HG03066 (cell line): Measurements from ENCODE around the gene TEX261.

Source experiments
- ATAC-seq: cut with Tn5 transposase; IDR thresholded peaks from one replicate; pipeline ENCODE4 v1.9.1; 2021; ENCODE audit warnings: low read depth; ENCODE audit not compliant: unreplicated experiment

The TEX261 gene

DNA sequence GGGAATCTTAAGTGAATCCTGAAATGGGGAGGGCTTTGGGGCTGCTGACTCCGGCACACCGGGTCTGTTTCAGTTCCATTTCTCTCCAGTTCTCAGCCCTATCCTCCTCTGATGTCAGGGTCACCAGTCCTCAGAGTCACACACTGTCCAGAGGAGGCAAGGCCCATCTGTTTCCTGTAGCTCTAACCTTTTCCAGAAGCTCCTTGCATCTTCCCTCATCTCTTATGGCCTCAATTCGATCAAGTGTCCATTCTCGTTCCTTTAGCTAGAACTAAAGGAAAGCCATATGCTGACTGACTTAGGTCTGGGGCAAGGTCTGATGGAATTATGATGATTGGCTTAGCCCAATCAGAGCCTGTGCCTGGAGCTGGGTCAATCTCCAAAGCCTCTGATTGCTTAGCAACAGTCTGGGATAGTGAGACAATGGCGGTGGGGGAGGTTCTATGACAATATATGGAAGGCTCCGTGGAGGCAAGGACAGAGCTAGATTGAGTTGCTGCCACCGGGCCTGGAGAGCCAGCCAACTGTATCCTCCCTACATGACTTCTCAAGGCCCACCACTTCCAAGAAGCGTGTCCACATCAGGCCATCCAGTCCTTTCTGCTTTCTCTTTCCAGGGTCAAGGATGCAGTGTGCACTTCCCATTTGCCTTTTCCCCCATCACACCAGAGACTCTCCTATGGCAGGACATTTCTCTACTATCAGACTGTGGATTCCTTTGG lies 11.0 kb downstream of the TEX261 start:
- ATAC-seq: no peak

DNA sequence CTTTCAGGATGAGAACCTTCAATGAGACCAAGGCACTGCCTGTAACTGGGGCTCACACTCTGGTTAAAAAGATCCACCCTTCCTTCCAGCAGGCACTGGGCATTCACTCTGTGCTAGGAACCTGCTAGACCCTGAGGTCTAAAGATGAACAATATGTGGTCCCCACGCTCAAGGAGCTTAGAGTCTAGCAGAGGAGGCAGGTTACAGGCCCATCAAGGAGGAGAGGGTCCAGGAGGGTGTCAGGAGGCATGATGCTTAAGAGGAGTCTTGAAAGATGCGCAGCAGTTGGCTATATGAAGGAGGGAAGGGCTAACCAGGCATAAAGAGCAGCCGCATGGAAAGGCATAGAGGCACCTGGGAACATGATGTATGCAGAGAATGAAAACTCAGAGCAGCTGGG lies 11.7 kb downstream of the TEX261 start:
- ATAC-seq: no peak

DNA sequence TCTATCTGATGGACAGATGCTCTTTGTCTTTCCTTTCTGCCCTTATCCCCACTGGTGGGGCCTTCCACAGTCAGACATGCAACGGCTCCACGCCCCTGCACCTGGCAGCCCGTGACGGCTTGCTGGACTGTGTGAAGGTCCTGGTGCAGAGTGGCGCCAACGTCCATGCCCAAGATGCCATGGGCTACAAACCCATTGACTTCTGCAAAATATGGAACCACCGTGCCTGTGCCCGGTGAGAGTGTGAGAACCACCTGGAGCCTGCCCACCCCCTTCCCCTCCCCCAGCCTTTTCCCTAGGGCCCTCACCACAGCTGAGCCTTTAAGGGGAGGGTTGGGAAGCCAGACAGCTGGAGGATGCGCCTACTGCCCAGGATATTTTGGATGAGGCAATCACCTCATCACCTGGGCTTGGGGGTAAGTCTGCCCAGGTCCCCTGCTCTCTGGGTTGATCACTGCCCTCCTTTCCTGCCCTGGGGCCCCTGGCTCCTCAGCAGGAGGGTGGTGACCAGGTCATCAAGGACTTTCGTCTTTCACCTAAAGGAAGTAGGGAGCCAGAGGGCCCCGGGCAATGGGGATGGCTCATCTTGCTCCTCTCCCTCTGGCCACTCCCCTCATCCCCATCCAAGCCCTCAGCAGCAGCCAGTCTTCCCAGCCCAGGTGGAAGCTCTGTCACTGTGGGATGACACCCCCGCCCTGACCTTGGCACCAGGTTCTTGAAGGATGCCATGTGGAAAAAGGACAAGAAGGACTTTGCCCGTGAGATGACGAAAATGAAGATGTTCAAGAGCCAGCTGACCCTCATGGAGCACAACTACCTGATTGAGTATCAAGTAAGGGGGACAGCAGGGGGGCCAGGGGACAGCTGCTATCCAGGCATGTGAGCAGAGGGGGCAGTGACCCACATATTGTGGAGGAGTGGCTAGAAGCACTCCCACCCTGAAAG lies 12.5 kb downstream of the TEX261 start:
- ATAC-seq: no peak

DNA sequence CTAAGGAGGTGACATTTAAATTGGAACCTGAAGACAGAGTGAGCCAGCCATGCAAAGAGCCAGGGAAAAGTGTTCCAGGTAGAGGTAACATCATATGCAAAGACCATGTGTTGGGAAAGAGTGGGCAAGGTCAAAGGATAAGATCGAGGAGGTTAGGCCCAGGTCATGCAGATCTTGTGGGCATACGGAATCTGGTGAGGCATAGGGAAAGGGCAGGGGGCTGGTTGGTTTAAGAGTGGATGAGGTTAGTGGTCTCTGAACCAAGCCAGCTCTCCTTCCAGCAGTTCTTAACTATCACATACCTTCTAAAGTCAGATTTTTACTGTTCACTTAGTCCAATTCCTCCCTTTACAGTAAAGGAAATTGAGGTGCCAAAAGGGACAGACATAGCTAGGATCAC lies 13.3 kb downstream of the TEX261 start:
- no peak for ATAC-seq

DNA sequence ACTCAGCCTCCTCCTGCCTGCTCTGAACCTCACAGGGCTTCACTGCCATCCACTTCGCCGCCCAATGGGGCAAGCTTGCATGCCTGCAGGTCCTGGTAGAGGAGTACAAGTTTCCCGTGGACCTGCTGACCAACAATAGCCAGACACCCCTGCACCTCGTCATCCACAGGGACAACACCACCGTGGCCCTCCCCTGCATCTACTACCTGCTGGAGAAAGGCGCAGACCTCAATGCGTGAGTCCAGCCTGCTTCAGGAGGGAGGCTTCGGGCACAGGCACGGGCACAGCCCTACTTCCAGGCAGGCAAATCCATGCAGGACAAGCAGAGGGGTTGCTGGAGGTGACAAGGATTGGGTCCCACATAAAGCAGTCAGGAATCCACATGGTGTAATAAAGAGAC lies 15.0 kb downstream of the TEX261 start:
- no peak for ATAC-seq

DNA sequence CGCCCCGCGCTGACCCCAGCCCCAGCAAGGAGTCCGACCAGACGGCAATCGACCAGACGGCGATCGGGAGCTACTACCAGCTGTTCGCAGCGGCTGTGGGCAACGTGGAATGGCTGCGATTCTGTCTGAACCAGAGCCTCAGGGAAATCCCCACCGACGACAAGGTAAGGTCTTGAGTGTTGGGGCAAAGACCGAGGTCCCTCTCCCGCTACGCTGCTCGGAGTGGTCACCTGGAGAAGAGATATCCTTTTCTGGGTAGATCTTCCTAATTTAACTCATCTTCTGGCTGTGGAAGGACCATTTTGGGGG lies 15.5 kb downstream of the TEX261 start:
- no peak for ATAC-seq

DNA sequence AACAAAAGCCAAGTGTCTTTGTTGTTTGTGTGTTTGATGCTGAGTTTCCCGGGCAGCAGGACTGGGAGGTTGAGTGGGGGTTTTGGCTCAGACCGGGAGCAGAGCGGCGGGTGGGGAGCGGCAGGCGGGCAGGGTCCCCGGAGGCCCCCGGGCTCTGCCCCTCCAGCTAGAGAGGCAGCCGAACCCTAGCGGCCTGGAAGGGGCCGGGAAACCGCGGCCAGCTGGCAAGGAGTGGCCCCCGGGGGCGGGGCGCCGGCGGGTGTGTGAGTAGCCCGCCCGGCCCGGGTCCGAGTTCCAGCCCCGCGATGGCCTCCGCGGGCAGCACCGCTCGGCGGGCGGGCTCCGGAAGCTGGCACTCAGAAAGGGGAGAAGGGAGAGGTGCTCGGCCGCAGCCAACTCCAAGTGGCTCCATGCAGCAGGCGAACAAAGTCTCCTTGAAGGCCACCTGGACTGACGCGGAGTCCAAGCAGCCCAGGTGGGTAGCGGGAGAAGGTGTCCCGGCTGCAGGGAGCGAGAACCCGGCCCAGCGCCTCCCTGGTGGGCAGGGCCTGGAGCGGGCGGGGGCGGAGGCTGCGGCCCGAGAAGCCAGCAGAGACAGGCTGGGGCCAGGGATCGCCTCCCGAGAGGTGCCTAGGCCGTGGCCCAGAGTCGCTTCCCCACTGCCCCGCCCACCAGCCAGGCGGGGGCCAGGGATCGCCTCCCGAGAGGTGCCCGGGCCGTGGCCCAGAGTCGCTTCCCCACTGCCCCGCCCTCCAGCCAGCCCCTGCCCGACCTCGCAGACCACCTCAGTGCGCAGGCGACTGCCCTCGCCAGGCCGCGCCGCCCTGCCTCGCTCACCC lies 16.1 kb downstream of the TEX261 start, which contains the start of gene ANKRD53:
TSS of gene ANKRD53 (plus strand) at position 290 of the 839 bp plus-strand sequence. CDS start at position 306, 16 bp downstream.
- ATAC-seq: peak; percentile 41

DNA sequence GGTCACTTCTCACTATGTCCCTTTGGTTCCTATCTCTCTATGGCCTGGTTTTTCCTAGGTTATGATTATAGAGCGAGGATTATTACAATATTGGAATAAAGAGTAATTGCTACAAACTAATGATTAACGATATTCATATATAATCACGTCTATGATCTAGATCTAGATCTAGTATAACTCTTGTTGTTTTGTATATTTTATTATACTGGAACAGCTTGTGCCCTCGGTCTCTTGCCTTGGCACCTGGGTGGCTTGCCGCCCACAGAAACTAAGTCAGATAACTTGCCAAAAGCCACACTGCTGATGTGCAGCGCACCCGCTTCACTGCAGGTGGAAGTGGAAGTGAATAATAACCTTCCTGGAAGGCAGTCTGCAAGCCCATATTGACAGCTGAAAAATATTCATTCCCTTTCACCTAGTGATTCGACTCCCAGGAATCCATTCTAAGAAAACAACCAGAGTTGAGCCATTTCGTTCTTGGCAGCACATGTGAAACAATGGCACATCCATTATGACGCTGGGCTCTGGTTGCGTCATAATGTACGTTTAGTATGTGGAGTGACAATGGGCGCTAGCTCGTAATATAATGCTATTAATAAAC lies 17.0 kb downstream of the TEX261 start:
- no peak for ATAC-seq

DNA sequence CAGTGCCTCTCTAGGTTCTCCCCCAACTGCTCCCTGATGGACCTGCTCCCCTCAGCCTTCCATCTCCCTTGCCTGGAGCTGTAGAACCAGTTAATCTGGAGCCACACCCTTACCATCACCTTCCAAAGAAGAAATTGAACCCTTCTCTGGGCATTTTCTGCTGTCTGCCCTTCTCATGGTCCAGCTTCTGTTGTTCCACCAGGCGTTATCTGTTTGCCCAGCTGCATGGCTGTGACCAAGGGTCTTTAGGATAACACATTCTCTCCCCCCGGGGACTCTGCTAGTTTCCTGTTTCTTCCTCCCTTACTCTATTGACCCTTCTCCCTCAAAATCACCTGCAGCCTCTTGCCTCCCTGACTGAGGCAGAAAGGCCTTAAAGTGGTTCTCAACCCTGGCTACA lies 19.4 kb downstream of the TEX261 start:
- ATAC-seq: no peak

DNA sequence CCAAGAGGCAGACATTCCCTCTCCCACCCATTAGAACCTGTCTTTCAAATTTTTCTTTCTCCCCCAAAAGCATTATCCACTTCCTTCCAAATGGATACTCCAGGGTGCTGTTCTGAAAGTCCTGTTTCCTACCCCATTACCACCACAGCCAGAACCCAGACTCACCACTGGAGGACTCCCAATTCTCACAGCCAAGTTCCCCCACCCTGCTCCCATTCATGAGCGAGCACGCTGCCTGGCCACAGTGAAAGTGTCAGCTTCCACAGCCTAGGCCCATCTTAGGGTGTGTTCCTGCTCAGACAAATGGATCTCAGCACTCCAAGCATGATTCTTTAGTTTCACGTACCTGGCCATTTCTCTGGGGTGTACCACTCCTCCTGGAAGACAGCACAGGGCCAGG lies 20.1 kb downstream of the TEX261 start:
- ATAC-seq: no peak

DNA sequence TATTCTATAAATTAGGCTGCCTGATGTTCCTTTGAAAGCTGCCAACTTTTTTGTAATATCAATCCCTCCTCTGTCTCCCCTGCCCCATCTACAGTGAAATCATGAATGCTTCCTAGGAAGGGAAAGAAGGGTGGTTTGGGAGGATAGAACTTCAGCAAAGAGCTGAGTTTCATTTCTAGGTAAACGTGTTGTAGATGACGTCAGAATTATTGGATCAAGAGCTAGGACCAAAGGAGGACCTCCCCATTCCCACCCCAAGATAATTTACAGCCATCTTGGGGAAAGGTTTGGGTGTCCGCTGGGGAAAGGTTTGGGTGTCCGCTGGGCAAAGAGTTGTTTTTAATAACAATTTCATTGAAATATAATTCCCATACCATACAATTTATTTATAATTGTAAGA lies 27.5 kb downstream of the TEX261 start:
- ATAC-seq: no peak

DNA sequence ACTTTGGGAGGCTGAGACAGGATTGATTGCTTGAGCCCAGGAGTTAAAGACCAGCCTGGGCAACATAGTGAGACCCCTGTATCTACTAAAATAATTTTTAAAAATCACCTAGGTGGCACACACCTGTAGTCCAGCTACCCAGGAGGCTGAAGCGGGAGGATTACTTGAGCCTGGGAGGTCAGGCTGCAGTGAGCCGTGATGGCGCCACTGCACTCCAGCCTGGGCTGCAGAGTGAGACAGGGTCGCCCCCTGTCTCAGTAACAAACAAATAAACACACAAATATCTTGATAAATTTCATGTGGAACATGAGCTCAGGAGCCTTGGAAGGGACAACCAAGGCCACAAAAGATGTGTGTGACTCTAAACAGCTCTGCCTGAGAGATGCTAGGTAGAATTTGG lies 28.0 kb downstream of the TEX261 start:
- no peak for ATAC-seq

DNA sequence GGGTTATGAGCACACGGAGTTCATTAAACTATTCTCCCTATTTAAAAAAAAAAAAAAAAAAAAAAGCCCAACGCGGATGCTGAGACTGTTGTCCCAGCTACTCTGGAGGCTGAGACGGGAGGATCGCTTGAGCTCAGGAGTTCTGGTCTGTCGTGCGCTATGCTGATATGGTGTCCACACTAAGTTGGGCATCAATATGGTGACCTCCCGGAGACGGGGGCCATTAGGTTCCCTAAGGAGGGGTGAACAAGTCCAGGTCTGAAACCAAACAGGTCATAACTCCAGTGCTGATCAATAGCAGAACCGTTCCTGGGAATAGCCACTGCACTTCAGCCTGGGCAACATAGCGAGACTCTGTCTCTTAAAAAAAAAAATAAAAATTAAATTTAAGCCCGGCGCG lies 29.2 kb downstream of the TEX261 start:
- ATAC-seq: no peak

DNA sequence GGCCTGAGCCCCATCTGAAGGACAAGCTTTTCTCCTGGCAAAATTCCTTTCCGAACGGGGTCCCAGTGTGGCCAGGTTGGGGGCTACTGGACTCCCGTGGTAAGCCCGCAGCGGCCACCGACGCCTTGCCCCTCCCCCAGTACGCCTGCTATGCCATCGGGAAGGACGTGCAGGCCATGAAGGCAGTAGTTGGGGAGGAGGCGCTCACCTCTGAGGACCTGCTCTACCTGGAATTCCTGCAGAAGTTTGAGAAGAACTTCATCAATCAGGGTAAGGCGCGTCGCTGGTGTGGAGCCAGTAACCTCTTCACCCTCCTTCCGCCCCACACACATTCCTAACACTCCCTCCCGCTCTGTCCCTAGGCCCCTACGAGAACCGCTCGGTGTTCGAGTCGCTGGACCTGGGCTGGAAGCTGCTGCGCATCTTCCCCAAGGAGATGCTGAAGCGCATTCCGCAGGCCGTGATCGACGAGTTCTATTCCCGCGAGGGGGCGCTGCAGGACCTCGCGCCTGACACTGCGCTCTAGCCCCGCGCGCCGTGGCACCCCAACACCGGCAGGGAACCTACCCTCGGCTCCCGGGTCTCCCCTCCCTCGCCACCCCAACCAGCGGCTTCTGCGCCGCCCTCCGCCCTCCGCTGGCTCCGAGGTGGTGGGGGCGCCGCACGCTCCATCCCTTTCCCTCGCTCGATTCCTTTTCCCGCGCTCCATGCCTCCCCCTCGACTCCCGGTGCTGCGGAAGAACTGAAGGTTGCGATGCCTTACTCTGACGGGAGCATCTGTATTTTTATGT lies 29.9 kb downstream of the TEX261 start:
- peak; percentile 81 for ATAC-seq

DNA sequence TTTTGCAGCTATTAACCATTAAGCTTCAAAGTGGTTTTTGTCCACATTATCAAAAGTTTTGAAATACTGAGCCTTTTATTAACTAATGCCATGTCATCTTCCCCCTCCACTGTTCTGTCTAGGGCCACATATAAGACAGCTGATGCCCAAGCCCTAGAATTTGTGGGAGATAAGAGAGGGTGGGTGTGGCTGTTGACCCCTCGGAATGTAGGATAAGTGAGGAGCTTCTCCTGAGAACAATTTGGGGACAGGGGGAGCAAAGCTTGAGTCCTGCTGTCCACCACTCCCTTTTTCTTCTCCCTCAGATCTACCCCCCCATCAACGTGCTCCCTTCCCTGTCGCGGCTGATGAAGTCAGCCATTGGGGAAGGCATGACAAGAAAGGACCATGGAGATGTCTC lies 30.5 kb downstream of the TEX261 start:
- ATAC-seq: no peak

DNA sequence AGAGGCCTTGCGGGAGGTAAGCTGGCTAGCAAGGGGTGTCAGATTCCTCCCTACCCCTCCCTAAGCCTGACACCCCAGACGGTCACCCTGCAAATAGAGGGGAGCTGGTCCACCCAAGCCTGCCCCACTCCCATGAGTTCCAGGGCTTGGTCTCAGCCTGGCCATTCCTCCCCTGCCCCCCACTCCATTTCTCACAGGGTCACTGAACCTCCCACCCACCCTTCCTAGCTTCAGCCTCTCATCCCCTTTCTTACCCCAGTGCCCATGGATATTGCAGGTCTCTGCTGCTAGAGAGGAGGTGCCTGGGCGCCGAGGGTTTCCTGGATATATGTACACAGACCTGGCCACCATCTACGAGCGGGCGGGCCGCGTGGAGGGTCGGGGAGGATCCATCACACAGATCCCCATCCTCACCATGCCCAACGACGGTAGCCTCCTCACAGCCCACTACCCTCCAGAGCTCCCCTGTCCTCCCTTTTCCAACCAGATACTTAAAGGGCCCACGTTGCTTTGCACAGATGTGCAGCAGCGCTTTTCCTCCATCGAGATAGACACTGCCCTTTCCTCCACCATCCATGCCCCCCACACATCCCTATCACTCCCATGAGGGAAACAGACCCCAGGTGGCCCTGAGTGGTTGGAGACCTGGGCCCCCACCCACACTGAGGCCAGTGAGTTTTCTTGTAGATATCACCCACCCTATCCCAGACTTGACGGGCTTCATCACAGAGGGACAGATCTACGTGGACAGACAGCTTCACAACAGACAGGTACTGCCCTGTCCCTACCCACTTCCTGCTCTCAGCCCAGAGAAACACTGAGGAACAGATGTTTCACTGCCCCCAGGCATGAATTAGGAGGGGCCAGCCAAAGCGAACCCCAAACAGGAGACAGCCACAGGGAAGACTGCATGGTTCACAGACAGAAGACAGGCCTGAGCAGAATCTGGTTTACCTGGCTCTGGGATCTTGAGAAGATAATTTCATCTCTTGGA lies 31.5 kb downstream of the TEX261 start:
- ATAC-seq: no peak

DNA sequence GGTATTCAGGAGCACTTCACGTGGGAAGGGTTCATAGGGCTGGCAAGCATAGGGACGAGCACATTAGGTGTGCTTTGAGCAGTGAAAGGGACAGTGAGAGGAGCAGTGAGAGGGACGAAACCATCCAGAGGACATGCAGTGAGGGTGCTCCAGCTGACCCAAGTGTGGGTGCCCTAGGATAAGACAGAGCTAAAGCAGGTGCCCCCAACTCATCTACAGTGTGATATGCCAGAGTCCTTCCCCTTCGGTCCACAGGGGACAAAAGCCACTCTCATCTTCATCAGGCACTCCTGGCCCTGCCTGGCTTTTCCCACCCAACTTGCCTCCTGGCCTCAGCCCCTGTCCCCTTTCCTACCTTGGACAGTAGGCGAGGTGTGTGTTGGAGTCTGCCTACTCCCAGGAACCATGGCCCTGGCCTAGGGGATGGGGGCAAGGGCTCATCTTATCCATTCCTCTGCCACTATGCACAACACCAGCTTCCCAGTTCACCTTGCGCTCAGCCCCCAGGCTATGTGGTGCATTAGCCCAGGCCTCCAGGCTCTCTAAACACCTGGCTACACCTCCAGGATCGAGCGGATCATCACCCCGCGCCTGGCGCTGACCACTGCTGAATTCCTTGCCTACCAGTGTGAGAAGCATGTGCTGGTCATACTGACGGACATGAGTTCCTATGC lies 32.3 kb downstream of the TEX261 start:
- no peak for ATAC-seq

DNA sequence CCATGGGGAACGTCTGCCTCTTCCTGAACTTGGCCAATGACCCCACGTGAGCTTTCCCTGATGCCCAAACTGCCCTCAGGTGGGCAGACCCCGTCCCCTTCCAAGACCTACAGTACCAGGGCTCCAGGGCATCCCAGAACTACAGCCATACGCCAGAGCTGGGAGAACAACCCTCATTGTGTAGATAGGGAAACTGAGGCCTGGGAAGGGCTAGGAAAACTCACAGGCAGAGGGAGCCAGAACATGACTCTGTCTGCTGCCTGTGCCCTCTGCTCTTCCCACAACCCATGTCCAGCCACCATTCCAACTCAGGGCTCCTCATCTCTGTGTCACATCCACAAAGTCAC lies 33.1 kb downstream of the TEX261 start:
- ATAC-seq: no peak
